IMR-90 (cell line): ENCODE results near the gene HNRNPAB. TPM values are rescaled to one million over a fixed set of nuclear protein-coding genes. Genes with fewer than 3 reads are reported as not detected.

Experiments used
- ATAC-seq: fragments of 200-7000 bp; cut with Tn5 transposase; 2 replicates; pipeline ENCODE4 v1.9.1; 2020; ENCODE audit warnings: low read depth, mild to moderate bottlenecking, moderate library complexity
- BruUV-seq: library from RNA; stranded (reverse); fragments of 400-500 nt; replicated peaks from 2 replicates; lab custom pipeline; 2021; lab: Mats Ljungman, UMichigan
- CTCF ChIA-PET: fragments of 300-600 bp; formaldehyde crosslinking; extraction: SDS; loops from one replicate; lab custom pipeline; 2021; ENCODE audit warnings: antibody characterized with exemption; lab: Yijun Ruan, JAX
- POLR2A ChIA-PET: fragments of 300-600 bp; sonication (Branson Sonifier 250); formaldehyde crosslinking; loops from one replicate; lab custom pipeline; 2022; ENCODE audit warnings: antibody characterized with exemption; ENCODE audit not compliant: unreplicated experiment; lab: Charles Lee
- DNase-seq: peaks from one replicate; pipeline ENCODE4 v3.0.0; 2013
- H2AFZ ChIP-seq: replicated peaks from 2 replicates; pipeline ENCODE3; 2013; ENCODE audit warnings: low read length, mild to moderate bottlenecking; ENCODE audit not compliant: poor library complexity
- H2AK5ac ChIP-seq: 2 replicates; pipeline ENCODE4 v1.6.1; 2013; ENCODE audit warnings: low read depth, low read length, inconsistent platforms
- H2AK9ac ChIP-seq: replicated peaks from 2 replicates; pipeline ENCODE3; 2013; ENCODE audit warnings: mild to moderate bottlenecking, low read depth, low read length, moderate library complexity; ENCODE audit not compliant: poor library complexity
- H2BK120ac ChIP-seq: 2 replicates; pipeline ENCODE4 v1.6.1; 2013; ENCODE audit warnings: low read depth, low read length, inconsistent platforms
- H2BK15ac ChIP-seq: 3 replicates; pipeline ENCODE4 v1.6.1; 2013; ENCODE audit warnings: low read depth, low read length, inconsistent platforms
- H2BK20ac ChIP-seq: 2 replicates; pipeline ENCODE4 v1.6.1; 2013; ENCODE audit warnings: low read depth, mild to moderate bottlenecking, inconsistent platforms, low read length, moderate library complexity
- H2BK5ac ChIP-seq: 2 replicates; pipeline ENCODE4 v1.6.1; 2013; ENCODE audit warnings: mild to moderate bottlenecking, low read depth, low read length, inconsistent platforms; ENCODE audit not compliant: poor library complexity, severe bottlenecking
- H3K14ac ChIP-seq: replicated peaks from 2 replicates; pipeline ENCODE4 v1.6.1; 2013; ENCODE audit warnings: low read depth, low read length, inconsistent platforms
- H3K18ac ChIP-seq: 2 replicates; pipeline ENCODE4 v1.6.1; 2013; ENCODE audit warnings: low read depth, low read length, control low read depth
- H3K23ac ChIP-seq: 2 replicates; pipeline ENCODE4 v1.6.1; 2013; ENCODE audit warnings: low read depth, low read length, inconsistent platforms
- H3K27ac ChIP-seq: 2 replicates; pipeline ENCODE4 v1.5.1; 2013; ENCODE audit warnings: mild to moderate bottlenecking, control low read depth, low read length; ENCODE audit not compliant: insufficient read depth
- H3K27me3 ChIP-seq: 2 replicates; pipeline ENCODE4 v1.6.1; 2013; ENCODE audit warnings: low read length; ENCODE audit not compliant: control insufficient read depth, insufficient read depth
- H3K36me3 ChIP-seq: 2 replicates; pipeline ENCODE4 v1.6.1; 2013; ENCODE audit warnings: low read length, mixed read lengths; ENCODE audit not compliant: control insufficient read depth, insufficient read depth
- H3K4ac ChIP-seq: 2 replicates; pipeline ENCODE4 v1.6.1; 2013; ENCODE audit warnings: low read depth, low read length, inconsistent platforms
- H3K4me1 ChIP-seq: 2 replicates; pipeline ENCODE4 v1.6.1; 2013; ENCODE audit warnings: low read length, mixed read lengths; ENCODE audit not compliant: control insufficient read depth, insufficient read depth
- H3K4me2 ChIP-seq: 2 replicates; pipeline ENCODE4 v1.6.1; 2013; ENCODE audit warnings: low read depth, mild to moderate bottlenecking, control low read depth, low read length, moderate library complexity
- H3K4me3 ChIP-seq: 2 replicates; pipeline ENCODE4 v1.5.1; 2013; ENCODE audit warnings: low read depth, mild to moderate bottlenecking, control low read depth, low read length, moderate library complexity; ENCODE audit not compliant: insufficient read depth
- H3K56ac ChIP-seq: 2 replicates; pipeline ENCODE4 v1.6.1; 2013; ENCODE audit warnings: low read length, inconsistent platforms; ENCODE audit not compliant: insufficient read depth; ENCODE audit errors: extremely low read depth
- H3K79me1 ChIP-seq, 2 experiments: 2 replicates each; pipeline ENCODE4 v1.6.1; 2013; ENCODE audit warnings: low read length in 2 of 2, inconsistent platforms in 1 of 2, low read depth in 1 of 2
- H3K9ac ChIP-seq: 2 replicates; pipeline ENCODE4 v1.6.1; 2013; ENCODE audit warnings: low read depth, low read length, control low read depth
- H3K9me1 ChIP-seq: 2 replicates; pipeline ENCODE4 v1.6.1; 2013; ENCODE audit warnings: low read length, inconsistent platforms; ENCODE audit not compliant: insufficient read depth
- H3K9me3 ChIP-seq: 2 replicates; pipeline ENCODE4 v1.6.1; 2013; ENCODE audit warnings: low read length; ENCODE audit not compliant: control insufficient read depth, insufficient read depth
- H4K20me1 ChIP-seq: 2 replicates; pipeline ENCODE4 v1.6.1; 2013; ENCODE audit warnings: low read length, inconsistent platforms; ENCODE audit not compliant: insufficient read depth
- H4K5ac ChIP-seq: 2 replicates; pipeline ENCODE4 v1.6.1; 2013; ENCODE audit warnings: mild to moderate bottlenecking, low read depth, low read length, control low read depth
- H4K8ac ChIP-seq, 2 experiments: 2 replicates each; pipeline ENCODE4 v1.6.1; 2013; ENCODE audit warnings: low read depth in 2 of 2, low read length in 2 of 2, control low read depth in 1 of 2, inconsistent platforms in 1 of 2
- H4K91ac ChIP-seq: 2 replicates; pipeline ENCODE4 v1.6.1; 2013; ENCODE audit warnings: low read depth, low read length, inconsistent platforms; ENCODE audit not compliant: insufficient read depth
- BHLHE40 ChIP-seq: fragments of 150-350 bp; IDR thresholded peaks from 2 replicates; pipeline ENCODE4 v1.6.1; 2016; ENCODE audit warnings: mild to moderate bottlenecking, low read depth, low read length
- CEBPB ChIP-seq: IDR thresholded peaks from 2 replicates; pipeline ENCODE4 v1.6.1; 2012; ENCODE audit warnings: low read depth, low read length, improper control_type of control experiment
- CHD1 ChIP-seq: IDR thresholded peaks from 2 replicates; pipeline ENCODE4 v1.6.1; 2012; ENCODE audit warnings: low read depth, low read length, improper control_type of control experiment
- FOS ChIP-seq: fragments of 150-350 bp; IDR thresholded peaks from 2 replicates; pipeline ENCODE4 v1.6.1; 2016; ENCODE audit warnings: low read depth, low read length
- MAFK ChIP-seq: IDR thresholded peaks from 2 replicates; pipeline ENCODE4 v1.6.1; 2012; ENCODE audit warnings: low read depth, low read length, improper control_type of control experiment
- MAZ ChIP-seq: IDR thresholded peaks from 2 replicates; pipeline ENCODE4 v1.6.1; 2012; ENCODE audit warnings: low read depth, mild to moderate bottlenecking, low read length, improper control_type of control experiment, moderate library complexity, borderline replicate concordance
- MXI1 ChIP-seq: IDR thresholded peaks from 2 replicates; pipeline ENCODE4 v1.6.1; 2012; ENCODE audit warnings: low read depth, mild to moderate bottlenecking, low read length, moderate library complexity, borderline replicate concordance
- NFE2L2 ChIP-seq: fragments of 150-350 bp; IDR thresholded peaks from 2 replicates; pipeline ENCODE4 v1.6.1; 2016; ENCODE audit warnings: low read depth, mild to moderate bottlenecking, low read length
- POLR2A ChIP-seq: IDR thresholded peaks from 2 replicates; pipeline ENCODE4 v1.6.1; 2012; ENCODE audit warnings: mild to moderate bottlenecking, low read depth, low read length
- RAD21 ChIP-seq: IDR thresholded peaks from 2 replicates; pipeline ENCODE4 v1.6.1; 2012; ENCODE audit warnings: low read length, improper control_type of control experiment
- RCOR1 ChIP-seq: IDR thresholded peaks from 2 replicates; pipeline ENCODE4 v1.6.1; 2012; ENCODE audit warnings: mild to moderate bottlenecking, low read length, improper control_type of control experiment; ENCODE audit not compliant: insufficient replicate concordance
- RFX5 ChIP-seq: IDR thresholded peaks from 2 replicates; pipeline ENCODE4 v1.8.0; 2012; ENCODE audit warnings: low read depth, mild to moderate bottlenecking, low read length, moderate library complexity
- SMC3 ChIP-seq: fragments of 150-350 bp; IDR thresholded peaks from 2 replicates; pipeline ENCODE4 v1.6.1; 2016; ENCODE audit warnings: low read depth, mild to moderate bottlenecking, antibody characterized with exemption, low read length, moderate library complexity
- WGBS, 2 experiments: methylation state at CpG; one replicate each; pipeline versions ENCODE4 v1.1.5 to v1.1.7; 2013; ENCODE audit warnings: missing lambda C conversion rate in 2 of 2; ENCODE audit not compliant: insufficient read length in 1 of 2; ENCODE audit errors: extremely low coverage in 2 of 2; 5-methylcytosine and 5-hydroxymethylcytosine counted together
- dilution Hi-C: fragments of 300-500 bp; cut with HindIII; formaldehyde crosslinking; loops from one replicate; pipeline ENCODE4 v1.14.3; 2018; ENCODE audit warnings: low sequenced_read_pairs; ENCODE audit not compliant: unreplicated experiment
- in situ Hi-C: fragments of 300-500 bp; cut with MboI; formaldehyde crosslinking; loops from 3 replicates; pipeline ENCODE4 v1.14.3; 2019; ENCODE audit warnings: low sequenced_read_pairs, inconsistent platforms, mixed read lengths
- intact Hi-C: fragments of 100-400 bp; cut with micrococcal nuclease; formaldehyde crosslinking; loops from 2 replicates; pipeline ENCODE4 v1.10.0; 2022
- polyA plus RNA-seq, 3 experiments: library from polyadenylated mRNA; depleted of rRNA; stranded (reverse); fragments of >200 nt; gene quantifications; 2 replicates each; pipeline ENCODE4 v1.2.3, GENCODE V29; 2012; ENCODE audit warnings: low replicate concordance in 1 of 3
- total RNA-seq: library from RNA; depleted of rRNA; stranded (reverse); fragments of >200 nt; gene quantifications from 2 replicates; pipeline ENCODE4 v1.2.3, GENCODE V29; 2012
- TF ChIP-seq, protein P1 (sequence below): conservative IDR thresholded peaks from 2 replicates; pipeline ENCODE4 v1.5.1; 2012; ENCODE audit warnings: mild to moderate bottlenecking, low read depth, low read length, improper control_type of control experiment
- TF ChIP-seq, protein P2 (sequence below): fragments of 150-350 bp; IDR thresholded peaks from 2 replicates; pipeline ENCODE4 v1.6.1; 2017; ENCODE audit warnings: mild to moderate bottlenecking, antibody characterized with exemption, low read length, low read depth
- TF ChIP-seq, protein P3 (sequence below): fragments of 150-350 bp; IDR thresholded peaks from 2 replicates; pipeline ENCODE4 v1.6.1; 2016; ENCODE audit warnings: low read depth, mild to moderate bottlenecking, low read length, moderate library complexity, borderline replicate concordance

Gene HNRNPAB
- total and polyA plus RNA-seq, 2 of the 4 experiments (the other 2 are of a cell fraction): 32.1 to 128 TPM

DNA sequence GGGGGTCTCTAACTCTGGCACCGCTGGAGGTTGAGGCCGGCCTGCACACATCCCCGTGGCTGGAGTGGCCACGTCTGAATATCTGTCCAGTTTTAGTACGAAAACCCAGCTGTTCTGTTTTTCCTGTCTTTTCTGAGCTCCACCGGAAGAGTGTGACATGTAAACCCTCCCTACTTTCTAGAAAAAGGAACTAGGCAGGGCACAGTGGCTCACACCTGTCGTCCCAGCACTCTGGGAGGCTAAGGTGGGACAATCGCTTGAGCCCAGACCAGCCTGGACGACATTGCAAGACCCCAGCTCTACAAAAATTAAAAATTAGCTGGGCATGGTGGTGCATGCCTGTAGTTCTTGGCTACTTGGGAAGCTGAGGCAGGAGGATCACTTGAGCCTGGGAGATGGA is 36.4 kb downstream of the HNRNPAB start:
- TF ChIP-seq RFX5 (no peak), CHD1 (no peak), POLR2A (no peak), FOS (no peak), MXI1 (no peak), RCOR1 (no peak), MAFK (no peak), CEBPB (no peak), MAZ (no peak), NFE2L2 (no peak), RAD21 (no peak), SMC3 (no peak), BHLHE40 (no peak)
- TF ChIP-seq, protein P1, sequence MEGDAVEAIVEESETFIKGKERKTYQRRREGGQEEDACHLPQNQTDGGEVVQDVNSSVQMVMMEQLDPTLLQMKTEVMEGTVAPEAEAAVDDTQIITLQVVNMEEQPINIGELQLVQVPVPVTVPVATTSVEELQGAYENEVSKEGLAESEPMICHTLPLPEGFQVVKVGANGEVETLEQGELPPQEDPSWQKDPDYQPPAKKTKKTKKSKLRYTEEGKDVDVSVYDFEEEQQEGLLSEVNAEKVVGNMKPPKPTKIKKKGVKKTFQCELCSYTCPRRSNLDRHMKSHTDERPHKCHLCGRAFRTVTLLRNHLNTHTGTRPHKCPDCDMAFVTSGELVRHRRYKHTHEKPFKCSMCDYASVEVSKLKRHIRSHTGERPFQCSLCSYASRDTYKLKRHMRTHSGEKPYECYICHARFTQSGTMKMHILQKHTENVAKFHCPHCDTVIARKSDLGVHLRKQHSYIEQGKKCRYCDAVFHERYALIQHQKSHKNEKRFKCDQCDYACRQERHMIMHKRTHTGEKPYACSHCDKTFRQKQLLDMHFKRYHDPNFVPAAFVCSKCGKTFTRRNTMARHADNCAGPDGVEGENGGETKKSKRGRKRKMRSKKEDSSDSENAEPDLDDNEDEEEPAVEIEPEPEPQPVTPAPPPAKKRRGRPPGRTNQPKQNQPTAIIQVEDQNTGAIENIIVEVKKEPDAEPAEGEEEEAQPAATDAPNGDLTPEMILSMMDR: no peak
- TF ChIP-seq, protein P2, sequence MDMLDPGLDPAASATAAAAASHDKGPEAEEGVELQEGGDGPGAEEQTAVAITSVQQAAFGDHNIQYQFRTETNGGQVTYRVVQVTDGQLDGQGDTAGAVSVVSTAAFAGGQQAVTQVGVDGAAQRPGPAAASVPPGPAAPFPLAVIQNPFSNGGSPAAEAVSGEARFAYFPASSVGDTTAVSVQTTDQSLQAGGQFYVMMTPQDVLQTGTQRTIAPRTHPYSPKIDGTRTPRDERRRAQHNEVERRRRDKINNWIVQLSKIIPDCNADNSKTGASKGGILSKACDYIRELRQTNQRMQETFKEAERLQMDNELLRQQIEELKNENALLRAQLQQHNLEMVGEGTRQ: no peak
- TF ChIP-seq, protein P3, sequence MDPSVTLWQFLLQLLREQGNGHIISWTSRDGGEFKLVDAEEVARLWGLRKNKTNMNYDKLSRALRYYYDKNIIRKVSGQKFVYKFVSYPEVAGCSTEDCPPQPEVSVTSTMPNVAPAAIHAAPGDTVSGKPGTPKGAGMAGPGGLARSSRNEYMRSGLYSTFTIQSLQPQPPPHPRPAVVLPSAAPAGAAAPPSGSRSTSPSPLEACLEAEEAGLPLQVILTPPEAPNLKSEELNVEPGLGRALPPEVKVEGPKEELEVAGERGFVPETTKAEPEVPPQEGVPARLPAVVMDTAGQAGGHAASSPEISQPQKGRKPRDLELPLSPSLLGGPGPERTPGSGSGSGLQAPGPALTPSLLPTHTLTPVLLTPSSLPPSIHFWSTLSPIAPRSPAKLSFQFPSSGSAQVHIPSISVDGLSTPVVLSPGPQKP: no peak
- H3K18ac ChIP-seq: no peak overlapping the region
- no peak overlapping the region for H3K4me3 ChIP-seq
- H2AK9ac ChIP-seq: no peak overlapping the region
- no TSS peak for BruUV-seq
- no peak overlapping the region for H3K56ac ChIP-seq
- no peaks in the 10 kb centered on the region for H3K27me3 ChIP-seq
- no peak overlapping the region for H4K5ac ChIP-seq
- no peak overlapping the region for H3K4ac ChIP-seq
- no peaks in the 10 kb centered on the region for H4K20me1 ChIP-seq
- no peaks in the 10 kb centered on the region for H3K9me3 ChIP-seq
- dilution Hi-C loops (no loop called here), in situ Hi-C loops (no loop called here), intact Hi-C loops (no loop called here)
- no peak overlapping the region for H3K27ac ChIP-seq
- no peaks in the 10 kb centered on the region for H3K9me1 ChIP-seq
- no peak for ATAC-seq
- H3K23ac ChIP-seq: no peak overlapping the region
- no peak overlapping the region for H2AFZ ChIP-seq
- no peak overlapping the region for H2BK120ac ChIP-seq
- no peaks in the 10 kb centered on the region for H3K79me1 ChIP-seq
- no peak overlapping the region for H2BK5ac ChIP-seq
- peaks cover 2% of the 10 kb centered on the region; the same call in 1 of the 2 replicates for H3K4me1 ChIP-seq
- no peak overlapping the region for H3K4me2 ChIP-seq
- H3K36me3 ChIP-seq: no peaks in the 10 kb centered on the region
- H4K8ac ChIP-seq: no peak overlapping the region
- H3K14ac ChIP-seq: no peak overlapping the region
- no peak overlapping the region for H2AK5ac ChIP-seq
- DNase-seq: no peak
- H2BK20ac ChIP-seq: no peak overlapping the region
- H4K91ac ChIP-seq: no peak overlapping the region
- WGBS, 2 experiments: 90% methylated on average over 6 of the region's 9 CpGs; no CpG with 5 or more reads in 1 of the 2 experiments
- no peak overlapping the region for H2BK15ac ChIP-seq
- H3K9ac ChIP-seq: no peak overlapping the region
- CTCF ChIA-PET: no interaction called here
- POLR2A ChIA-PET: no interaction called here
